Activated T-helper 17 cell treated with anti-CD3 and anti-CD28 coated beads, Interleukin-2, amount 50 U/mL, for 72 hours (primary cell): ENCODE results near the gene EIF2S3. TPM values are rescaled to one million over a fixed set of nuclear protein-coding genes. Genes with fewer than 3 reads are reported as not detected.

Source experiments
- ATAC-seq: fragments of 150-1000 bp; cut with Tn5 transposase; replicated peaks from 2 replicates; pipeline ENCODE4 v1.10.0; 2021; ENCODE audit warnings: mild to moderate bottlenecking, moderate library complexity
- H3K27ac Mint-ChIP-seq: one replicate; pipeline ENCODE4 v1.8.0; 2022; ENCODE audit warnings: mixed read lengths
- H3K27me3 Mint-ChIP-seq: one replicate; pipeline ENCODE4 v1.8.0; 2022; ENCODE audit warnings: mixed read lengths
- H3K36me3 Mint-ChIP-seq: one replicate; pipeline ENCODE4 v1.8.0; 2022; ENCODE audit warnings: low read depth, mild to moderate bottlenecking, mixed read lengths
- H3K4me1 Mint-ChIP-seq: one replicate; pipeline ENCODE4 v1.8.0; 2022; ENCODE audit warnings: mixed read lengths
- H3K4me3 Mint-ChIP-seq: one replicate; pipeline ENCODE4 v1.8.0; 2022; ENCODE audit warnings: mild to moderate bottlenecking, mixed read lengths
- H3K9me3 Mint-ChIP-seq: one replicate; pipeline ENCODE4 v1.8.0; 2022; ENCODE audit warnings: mixed read lengths
- total RNA-seq, 2 donors: library from RNA; stranded (reverse); gene quantifications; one replicate each; pipeline ENCODE4 v1.2.3, GENCODE V29; 2022

The EIF2S3 gene
- total RNA-seq, 2 donors from 2014 or later = 169 to 225 TPM

DNA sequence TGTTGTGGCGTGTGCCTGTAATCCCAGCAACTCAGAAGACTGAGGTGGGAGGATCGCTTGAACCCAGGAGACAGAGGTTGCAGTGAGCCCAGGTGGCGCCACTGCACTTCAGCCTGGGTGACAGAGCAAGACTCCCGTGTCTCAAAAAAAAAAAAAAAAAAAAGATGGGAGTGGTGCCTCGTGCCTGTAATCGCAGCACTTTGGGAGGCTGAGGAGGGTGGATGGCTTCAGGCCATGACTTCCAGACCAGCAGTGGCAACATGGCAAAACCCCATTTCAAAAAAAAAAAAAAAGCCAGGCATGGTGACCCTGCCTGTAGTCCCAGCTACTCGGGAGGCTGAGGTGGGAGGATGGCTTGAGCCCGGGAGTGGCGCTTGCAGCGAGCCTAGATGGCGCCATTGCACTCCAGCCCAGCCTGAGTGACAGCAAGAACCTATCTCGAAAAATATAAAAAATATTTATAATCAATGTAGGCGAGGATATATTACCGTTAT, 27.0 kb downstream of the EIF2S3 start:
- Mint-ChIP-seq H3K27ac (no peak overlapping the region), H3K4me3 (no peak overlapping the region)
- ATAC-seq = peak; percentile 36

DNA sequence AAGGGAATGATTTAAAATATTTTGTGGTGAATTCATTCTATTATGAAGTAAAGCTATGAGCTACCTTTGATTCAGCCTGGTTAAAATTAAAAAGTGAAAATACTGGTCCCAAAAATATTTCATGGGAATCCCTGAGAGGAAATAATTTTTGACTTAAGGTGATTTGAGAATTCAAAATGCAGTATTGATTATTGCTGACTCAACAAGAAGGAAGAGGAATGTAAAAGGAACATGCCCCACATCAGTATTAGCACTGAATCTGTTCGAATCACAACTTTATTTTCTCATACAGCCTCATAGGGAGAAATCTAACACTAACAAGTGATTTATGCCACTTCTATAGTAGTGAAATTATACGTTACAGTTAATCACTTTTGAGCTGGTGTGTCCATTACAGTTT, 27.7 kb downstream of the EIF2S3 start:
- H3K4me3 Mint-ChIP-seq = no peak overlapping the region
- H3K36me3 Mint-ChIP-seq = peaks cover 22% of the 10 kb centered on the region
- H3K27me3 Mint-ChIP-seq = no peaks in the 10 kb centered on the region
- no peak for ATAC-seq
- peaks cover 8% of the 10 kb centered on the region for H3K4me1 Mint-ChIP-seq
- H3K9me3 Mint-ChIP-seq = no peaks in the 10 kb centered on the region
- no peak overlapping the region for H3K27ac Mint-ChIP-seq

More for the DNA sequence above, 27.0 kb downstream of the EIF2S3 start:
- Mint-ChIP-seq H3K36me3 (peaks cover 30% of the 10 kb centered on the region), H3K4me1 (peaks cover 8% of the 10 kb centered on the region), H3K27me3 (no peaks in the 10 kb centered on the region), H3K9me3 (no peaks in the 10 kb centered on the region)

DNA sequence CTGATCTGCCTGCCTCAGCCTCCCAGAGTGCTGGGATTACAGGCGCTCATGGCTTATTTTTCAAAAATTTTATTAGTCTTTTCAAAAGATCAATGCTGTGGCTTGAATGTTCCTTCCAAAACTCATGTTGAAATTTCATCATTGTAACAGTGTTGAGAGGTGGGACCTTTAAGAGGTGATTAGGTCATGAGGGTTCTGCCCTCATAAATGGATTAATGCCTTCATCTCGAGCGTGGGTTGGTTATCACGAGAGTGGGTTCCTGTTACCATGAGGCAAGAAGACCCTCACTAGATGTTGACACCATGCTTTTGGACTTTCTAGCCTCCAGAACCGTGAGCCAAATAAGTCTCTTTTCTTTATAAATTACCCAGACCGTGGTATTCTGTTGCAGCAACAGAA, 30.3 kb downstream of the EIF2S3 start:
- H3K4me1 Mint-ChIP-seq = peaks cover 8% of the 10 kb centered on the region
- ATAC-seq = no peak
- H3K4me3 Mint-ChIP-seq = no peak overlapping the region
- no peak overlapping the region for H3K27ac Mint-ChIP-seq
- H3K9me3 Mint-ChIP-seq = no peaks in the 10 kb centered on the region
- H3K27me3 Mint-ChIP-seq = no peaks in the 10 kb centered on the region
- H3K36me3 Mint-ChIP-seq = peaks cover 8% of the 10 kb centered on the region

DNA sequence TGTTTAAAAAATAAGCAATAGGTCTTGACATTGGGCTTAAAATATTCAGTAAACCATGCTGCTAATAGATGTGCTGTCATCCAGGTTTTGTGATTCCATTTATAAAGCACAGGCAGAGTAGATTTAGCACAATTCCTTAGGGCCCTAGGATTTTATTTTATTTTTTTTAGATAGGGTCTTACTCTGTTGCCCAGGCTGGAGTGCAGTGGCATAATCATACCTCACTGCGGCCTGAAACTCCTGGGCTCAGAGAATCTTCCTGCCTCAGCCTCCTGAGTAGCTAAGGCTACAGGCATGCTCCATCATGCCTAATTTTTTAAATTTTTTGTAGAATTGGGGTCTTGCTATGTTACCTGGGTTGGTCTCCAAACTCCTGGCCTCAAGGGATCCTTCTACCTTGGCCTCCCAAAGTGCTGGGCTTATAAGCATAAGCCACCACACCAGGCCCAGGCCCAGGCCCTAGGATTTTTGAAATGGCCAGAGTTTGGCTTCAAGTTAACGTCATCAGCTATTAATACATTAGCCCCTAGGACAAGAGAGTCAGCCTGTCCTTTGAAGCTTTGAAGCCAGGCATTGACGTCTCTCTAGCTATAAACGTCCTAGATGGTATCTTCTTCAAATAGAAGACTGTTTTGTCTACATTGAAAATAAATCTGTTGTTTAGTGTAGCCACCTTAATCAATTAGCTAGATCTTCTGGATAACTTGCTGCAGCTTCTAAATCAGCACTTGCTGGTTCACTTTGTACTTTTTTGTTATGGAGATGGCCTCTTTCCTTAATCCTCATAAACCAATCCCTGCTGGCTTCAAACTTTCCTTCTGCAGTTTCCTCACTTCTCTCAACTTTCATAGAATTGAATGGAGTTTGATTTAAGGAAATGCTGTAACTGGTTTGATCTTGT, 35.8 kb downstream of the EIF2S3 start:
- ATAC-seq = no peak
- Mint-ChIP-seq H3K36me3 (no peaks in the 10 kb centered on the region), H3K4me1 (no peaks in the 10 kb centered on the region), H3K9me3 (no peaks in the 10 kb centered on the region), H3K4me3 (no peak overlapping the region), H3K27ac (no peak overlapping the region), H3K27me3 (no peaks in the 10 kb centered on the region)

DNA sequence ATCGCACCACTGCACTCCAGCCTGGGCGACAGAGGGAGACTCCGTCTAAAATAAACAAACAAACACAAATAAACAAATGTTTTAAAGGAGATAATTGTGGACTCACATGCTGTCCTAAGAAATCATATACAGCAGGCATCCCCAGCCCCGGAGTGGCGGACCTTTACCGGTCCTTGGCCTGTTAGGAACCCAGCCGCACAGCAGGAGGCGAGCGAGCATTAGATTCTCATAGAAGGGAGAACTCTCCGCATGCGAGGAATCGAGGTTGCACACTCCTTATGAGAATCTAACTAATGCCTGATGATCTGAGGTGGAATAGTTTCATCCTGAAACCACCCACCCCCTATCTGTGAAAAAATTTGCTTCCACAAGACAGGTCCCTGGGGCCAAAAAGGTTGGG, 39.0 kb downstream of the EIF2S3 start:
- Mint-ChIP-seq H3K36me3 (no peaks in the 10 kb centered on the region), H3K27ac (no peak overlapping the region)

DNA sequence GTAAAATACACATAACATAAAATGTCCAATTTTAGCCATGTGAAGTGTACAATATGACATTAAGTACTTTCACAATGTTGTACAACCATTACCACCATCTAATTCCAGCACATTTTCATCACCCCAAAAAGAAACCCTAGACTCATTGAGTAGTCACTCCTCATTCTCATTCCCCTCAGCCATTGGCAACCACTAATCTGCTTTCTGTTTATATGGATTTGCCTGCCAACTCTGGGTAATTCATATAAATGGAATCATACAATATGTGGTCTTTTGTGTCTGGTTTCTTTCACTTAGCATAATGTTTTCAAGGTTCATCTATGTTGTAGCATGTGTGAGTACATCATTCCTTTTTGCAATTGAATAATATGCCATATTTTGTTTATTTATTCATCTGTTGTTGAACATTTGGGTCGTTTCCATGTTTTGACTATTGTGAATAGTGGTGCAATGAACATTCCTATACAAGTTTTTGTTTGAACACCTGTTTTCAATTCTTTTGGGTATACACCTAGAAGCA, 43.0 kb downstream of the EIF2S3 start:
- H3K27me3 Mint-ChIP-seq = no peaks in the 10 kb centered on the region
- no peaks in the 10 kb centered on the region for H3K36me3 Mint-ChIP-seq
- no peak overlapping the region for H3K4me3 Mint-ChIP-seq
- H3K9me3 Mint-ChIP-seq = no peaks in the 10 kb centered on the region
- H3K27ac Mint-ChIP-seq = no peak overlapping the region
- peaks cover 14% of the 10 kb centered on the region for H3K4me1 Mint-ChIP-seq
- no peak for ATAC-seq

More for the DNA sequence above, 39.0 kb downstream of the EIF2S3 start:
- H3K9me3 Mint-ChIP-seq = no peaks in the 10 kb centered on the region
- no peak overlapping the region for H3K4me3 Mint-ChIP-seq
- peaks cover under 1% of the 10 kb centered on the region for H3K4me1 Mint-ChIP-seq
- ATAC-seq = no peak
- H3K27me3 Mint-ChIP-seq = no peaks in the 10 kb centered on the region

DNA sequence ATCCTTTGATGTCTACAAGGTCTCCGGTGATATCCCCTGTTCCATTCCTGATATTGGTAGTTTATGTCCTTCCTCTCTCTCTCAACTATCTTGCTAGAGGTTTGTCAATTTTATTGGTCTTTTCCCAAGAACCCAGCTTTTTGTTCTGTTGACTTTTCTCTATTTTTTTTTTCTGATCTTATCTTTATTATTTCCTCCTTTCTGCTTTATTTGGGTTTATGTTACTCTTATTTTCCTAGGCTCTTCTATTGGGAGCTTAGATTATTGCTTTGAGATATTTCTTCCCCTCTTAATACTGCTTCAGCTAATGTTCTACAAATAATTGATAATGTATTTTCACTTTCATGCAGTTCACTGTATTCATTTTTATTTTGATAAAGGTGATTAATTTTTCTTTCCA, 44.2 kb downstream of the EIF2S3 start:
- Mint-ChIP-seq H3K4me3 (peak overlapping the region; percentile 41), H3K27ac (peak overlapping the region; percentile 71)

DNA sequence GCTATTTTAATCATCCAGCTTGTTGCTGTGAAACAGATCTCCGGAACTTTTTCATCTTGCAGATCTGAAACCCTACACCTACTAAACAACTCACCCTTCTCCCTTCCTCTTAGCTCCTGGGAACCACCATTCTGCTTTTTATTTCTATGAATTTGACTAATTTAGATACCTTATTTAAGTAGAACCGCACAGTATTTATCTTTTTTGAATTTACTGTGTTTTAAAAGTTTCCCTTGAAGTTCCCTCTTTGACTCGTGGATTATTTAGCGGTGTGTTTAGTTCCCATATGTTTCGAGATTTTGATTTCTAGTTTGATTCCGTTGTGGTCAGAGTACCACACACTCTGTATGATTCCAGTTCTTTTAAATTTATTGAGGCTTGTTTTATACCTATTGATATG, 44.6 kb downstream of the EIF2S3 start:
- Mint-ChIP-seq H3K27me3 (no peaks in the 10 kb centered on the region), H3K27ac (peak overlapping the region; percentile 71), H3K4me1 (peaks cover 14% of the 10 kb centered on the region), H3K36me3 (no peaks in the 10 kb centered on the region), H3K9me3 (no peaks in the 10 kb centered on the region), H3K4me3 (peak overlapping the region; percentile 41)
- ATAC-seq = peak; percentile 93

More for the DNA sequence above, 44.2 kb downstream of the EIF2S3 start:
- H3K36me3 Mint-ChIP-seq = no peaks in the 10 kb centered on the region
- no peak for ATAC-seq
- no peaks in the 10 kb centered on the region for H3K9me3 Mint-ChIP-seq
- peaks cover 14% of the 10 kb centered on the region for H3K4me1 Mint-ChIP-seq
- H3K27me3 Mint-ChIP-seq = no peaks in the 10 kb centered on the region

DNA sequence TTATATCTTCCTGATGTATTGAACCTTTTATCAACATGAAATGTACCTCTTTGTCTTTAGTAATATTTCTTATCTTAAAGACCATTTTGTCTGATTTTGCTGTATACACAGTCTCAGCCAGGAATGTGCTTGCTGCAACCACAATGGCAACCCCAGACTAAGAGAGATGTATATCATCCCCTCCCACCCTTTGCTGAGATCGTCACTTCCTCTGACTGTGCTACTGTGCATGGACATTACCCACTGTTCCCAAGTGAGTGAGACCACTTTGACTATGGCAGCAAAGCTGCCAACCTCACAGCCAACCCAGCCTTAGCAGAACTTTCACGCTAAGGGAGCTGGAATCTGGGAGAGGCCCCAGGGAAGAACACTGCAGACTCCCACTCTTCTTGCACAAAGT, 46.0 kb downstream of the EIF2S3 start:
- Mint-ChIP-seq H3K4me3 (peak overlapping the region; percentile 41), H3K9me3 (no peaks in the 10 kb centered on the region), H3K36me3 (no peaks in the 10 kb centered on the region), H3K27me3 (no peaks in the 10 kb centered on the region), H3K27ac (peak overlapping the region; percentile 70), H3K4me1 (peaks cover 14% of the 10 kb centered on the region)
- ATAC-seq = peak; percentile 45

DNA sequence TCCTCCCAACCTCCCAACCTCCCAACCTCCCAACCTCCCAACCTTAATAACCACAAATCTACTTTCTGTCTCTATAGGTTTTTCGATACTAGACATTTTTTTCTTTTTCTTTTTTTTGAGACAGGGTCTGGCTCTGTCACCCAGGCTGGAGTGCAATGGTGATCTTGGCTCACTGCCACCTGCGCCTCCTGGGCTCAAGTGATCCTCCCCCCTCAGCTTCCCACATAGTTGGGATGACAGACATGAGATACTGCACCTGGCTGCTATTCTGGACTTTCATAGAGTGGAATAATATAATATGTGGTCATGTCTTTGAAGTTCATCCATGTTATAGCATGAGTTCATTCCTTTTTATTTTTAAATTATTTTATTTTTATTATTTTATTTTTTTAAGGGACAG, 55.3 kb downstream of the EIF2S3 start:
- Mint-ChIP-seq H3K9me3 (no peaks in the 10 kb centered on the region), H3K27me3 (no peaks in the 10 kb centered on the region), H3K36me3 (no peaks in the 10 kb centered on the region), H3K27ac (no peak overlapping the region), H3K4me1 (no peaks in the 10 kb centered on the region), H3K4me3 (no peak overlapping the region)
- no peak for ATAC-seq

DNA sequence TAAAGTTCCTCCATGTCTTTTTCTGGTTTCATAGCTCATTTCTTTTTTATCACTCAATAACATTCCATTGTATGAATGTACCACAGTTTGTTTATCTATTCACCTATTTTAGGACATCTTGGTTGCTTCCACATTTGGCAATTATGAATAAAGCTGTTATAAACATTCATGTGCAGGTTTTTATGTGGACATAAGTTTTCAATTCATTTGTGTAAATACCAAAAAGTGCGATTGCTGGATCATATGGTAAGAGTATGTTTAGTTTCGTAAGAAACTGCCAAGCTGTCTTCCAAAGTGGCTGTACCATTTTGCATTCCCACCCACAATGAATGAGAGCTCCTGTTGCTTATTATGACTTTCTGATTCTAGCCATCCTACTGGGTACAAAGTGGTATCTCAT, 58.4 kb downstream of the EIF2S3 start:
- ATAC-seq = no peak
- H3K27ac Mint-ChIP-seq = no peak overlapping the region
- H3K4me3 Mint-ChIP-seq = no peak overlapping the region
- H3K27me3 Mint-ChIP-seq = no peaks in the 10 kb centered on the region
- H3K4me1 Mint-ChIP-seq = no peaks in the 10 kb centered on the region
- no peaks in the 10 kb centered on the region for H3K9me3 Mint-ChIP-seq
- H3K36me3 Mint-ChIP-seq = no peaks in the 10 kb centered on the region

DNA sequence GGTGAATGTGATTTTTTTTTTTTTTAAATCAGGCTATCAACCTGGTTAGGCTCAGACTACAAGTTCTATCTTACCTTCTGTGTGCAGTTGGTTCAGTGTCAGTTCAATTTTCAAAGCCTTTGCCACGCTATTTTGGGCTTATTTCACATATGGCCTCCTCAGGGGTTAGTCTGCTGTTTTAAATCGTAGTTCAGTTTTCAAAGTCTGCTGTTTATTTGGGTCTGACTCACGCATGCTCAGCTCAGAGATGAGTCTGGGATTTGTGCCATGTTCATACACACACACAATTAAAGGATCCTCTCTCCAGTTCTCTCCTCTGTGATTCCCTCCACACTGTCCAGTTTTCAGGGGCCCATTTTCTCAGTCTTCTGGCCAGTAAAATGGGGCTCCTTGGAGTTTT, 62.5 kb downstream of the EIF2S3 start:
- ATAC-seq = no peak
- H3K27ac Mint-ChIP-seq = no peak overlapping the region
- no peaks in the 10 kb centered on the region for H3K9me3 Mint-ChIP-seq
- no peak overlapping the region for H3K4me3 Mint-ChIP-seq
- H3K4me1 Mint-ChIP-seq = no peaks in the 10 kb centered on the region
- no peaks in the 10 kb centered on the region for H3K27me3 Mint-ChIP-seq
- H3K36me3 Mint-ChIP-seq = no peaks in the 10 kb centered on the region

DNA sequence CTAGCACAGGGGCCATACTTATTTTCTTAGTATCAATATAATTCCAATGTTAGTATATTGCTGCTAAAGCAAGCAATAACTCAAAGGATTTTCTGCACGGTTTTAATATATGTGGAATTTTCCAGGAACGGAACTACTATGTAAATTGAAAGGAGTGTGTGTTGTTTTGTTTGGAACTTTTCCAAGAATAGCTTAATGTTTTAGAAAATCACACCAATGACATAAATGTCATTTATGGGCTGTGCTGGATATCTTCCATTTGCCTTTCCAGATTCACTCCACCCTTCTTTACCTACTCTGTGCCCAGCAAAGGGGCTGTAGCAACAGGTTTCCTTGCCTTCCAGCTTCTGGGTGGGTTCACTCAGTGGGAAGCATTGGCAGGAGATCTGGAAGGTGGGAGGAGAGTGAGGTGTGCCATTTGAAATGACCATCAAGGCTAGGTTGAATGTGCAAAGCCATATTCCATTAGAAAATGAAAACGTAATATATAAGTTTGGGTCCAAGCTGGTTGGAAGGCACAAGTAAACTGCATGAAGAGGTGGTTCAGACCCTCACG, 69.6 kb downstream of the EIF2S3 start:
- Mint-ChIP-seq H3K27me3 (no peaks in the 10 kb centered on the region), H3K4me1 (no peaks in the 10 kb centered on the region), H3K9me3 (no peaks in the 10 kb centered on the region), H3K27ac (no peak overlapping the region), H3K4me3 (no peak overlapping the region), H3K36me3 (no peaks in the 10 kb centered on the region)
- ATAC-seq = no peak

DNA sequence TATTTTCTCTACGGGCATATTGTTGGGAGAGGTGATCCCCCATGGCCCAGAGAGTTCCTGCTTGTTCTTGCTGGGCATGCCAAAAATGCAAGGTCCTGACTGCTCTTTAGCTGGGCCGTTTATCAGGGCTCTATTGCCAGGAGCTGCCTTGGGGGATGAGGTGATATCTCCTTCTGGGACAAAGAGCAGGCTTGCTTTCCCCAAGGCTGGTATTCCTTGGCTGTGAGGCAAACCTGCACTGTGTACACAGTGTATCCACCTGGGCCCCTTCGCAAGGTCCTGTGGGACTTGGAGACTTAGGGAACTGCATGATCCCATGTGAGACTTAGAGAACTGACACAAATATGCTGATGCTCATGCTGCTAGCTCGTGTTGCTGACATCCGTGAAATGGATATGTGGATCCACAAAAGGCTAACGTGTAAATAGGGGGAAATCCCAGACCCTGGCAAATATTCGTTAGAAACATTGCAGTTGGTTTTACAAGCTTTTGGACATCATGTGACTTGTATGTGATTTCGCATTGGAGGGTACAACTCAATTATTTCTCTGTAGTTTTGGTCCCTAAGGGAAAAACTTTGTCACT, 70.4 kb downstream of the EIF2S3 start:
- no peaks in the 10 kb centered on the region for H3K9me3 Mint-ChIP-seq
- H3K4me1 Mint-ChIP-seq = no peaks in the 10 kb centered on the region
- H3K27me3 Mint-ChIP-seq = no peaks in the 10 kb centered on the region
- no peak overlapping the region for H3K4me3 Mint-ChIP-seq
- H3K27ac Mint-ChIP-seq = no peak overlapping the region
- no peaks in the 10 kb centered on the region for H3K36me3 Mint-ChIP-seq
- ATAC-seq = no peak
